Umbilical cord (tissue), 2 donors: ENCODE data around the gene RPLP1. TPM values are rescaled to one million over a fixed set of nuclear protein-coding genes. Genes with fewer than 3 reads are reported as not detected.
A peak's percentile ranks its signal among the peaks of the same experiment; 100 is the strongest.
"Not testable (repeated sequence)": the region's sequence is repeated elsewhere in the genome, so short reads cannot be mapped to it uniquely, and the experiment has no call there.

ENCODE experiments used
- DNase-seq: peaks from one replicate; pipeline ENCODE4 v3.0.0-alpha.2; 2015; ENCODE audit warnings: low spot score
- total RNA-seq: library from RNA; depleted of rRNA; stranded (reverse); fragments of >200 nt; gene quantifications from one replicate; pipeline ENCODE4 v1.2.3, GENCODE V29; 2014; ENCODE audit warnings: low replicate concordance; ENCODE audit not compliant: insufficient read depth

RPLP1 gene
- total RNA-seq, 1 donor from 2014 or later, result 61.6 TPM

DNA sequence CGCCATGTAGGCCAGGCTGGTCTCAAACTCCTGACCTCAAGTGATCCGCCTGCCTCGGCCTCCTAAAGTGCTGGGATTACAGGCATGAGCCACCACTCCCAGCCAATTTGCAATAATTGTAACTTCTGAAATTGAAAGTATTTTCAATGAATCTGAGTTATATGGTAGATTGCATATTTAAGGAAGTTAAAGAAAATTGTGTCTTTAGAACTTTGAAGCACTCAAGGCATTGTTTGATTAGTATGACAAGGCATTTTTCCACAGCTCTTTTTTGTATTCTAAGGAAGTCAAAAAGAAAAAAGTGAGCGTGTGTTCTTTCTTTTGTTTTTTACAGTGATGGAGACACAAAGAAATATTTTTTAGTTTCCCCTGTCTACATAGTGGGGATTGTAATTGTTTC, 15.7 kb upstream of the RPLP1 start:
- no peak for DNase-seq

DNA sequence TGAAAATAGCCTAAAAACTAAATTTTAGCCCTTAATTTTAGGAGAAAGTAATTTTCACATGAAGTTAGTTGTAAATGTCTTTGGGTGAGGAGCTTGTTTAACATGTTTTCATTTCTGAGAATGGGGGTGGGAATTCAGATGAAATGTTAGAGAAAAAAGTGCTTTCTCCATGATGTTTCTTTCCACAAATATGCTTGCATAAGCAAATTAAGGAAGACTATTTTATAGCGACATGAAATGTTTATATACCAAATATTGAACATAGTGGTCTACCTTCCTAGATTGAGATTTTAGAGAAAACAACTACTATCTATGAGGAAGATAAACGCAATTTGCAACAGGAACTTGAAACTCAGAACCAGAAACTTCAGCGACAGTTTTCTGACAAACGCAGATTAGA, 13.0 kb upstream of the RPLP1 start:
- no peak for DNase-seq

DNA sequence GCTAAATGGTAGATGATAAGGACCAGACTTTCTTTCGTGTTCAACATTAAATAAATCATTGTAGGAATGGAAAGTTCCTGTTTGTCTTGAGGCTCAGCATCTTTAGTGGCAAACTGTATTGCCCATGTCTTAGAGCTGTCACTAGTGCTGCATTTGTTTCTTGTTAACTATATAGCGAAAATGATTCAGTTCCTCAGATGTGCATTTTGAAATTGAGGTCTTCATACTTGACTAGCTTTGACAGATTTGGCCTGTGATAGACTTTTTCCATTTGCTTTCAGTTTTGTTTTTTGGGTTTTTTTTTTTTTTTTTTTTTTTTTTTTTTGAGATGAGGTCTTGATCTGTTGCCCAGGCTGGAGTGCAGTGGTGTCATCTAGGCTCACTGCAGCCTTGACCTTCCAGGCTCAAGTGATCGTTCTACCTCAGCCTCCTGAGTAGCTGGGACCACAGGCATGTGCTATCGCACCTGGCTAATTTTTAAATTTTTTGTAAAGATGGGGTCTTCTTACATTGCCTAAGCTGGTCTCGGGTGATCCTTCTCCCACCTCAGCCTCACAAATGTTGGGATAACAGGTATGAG, 9.5 kb upstream of the RPLP1 start:
- DNase-seq, result no peak

DNA sequence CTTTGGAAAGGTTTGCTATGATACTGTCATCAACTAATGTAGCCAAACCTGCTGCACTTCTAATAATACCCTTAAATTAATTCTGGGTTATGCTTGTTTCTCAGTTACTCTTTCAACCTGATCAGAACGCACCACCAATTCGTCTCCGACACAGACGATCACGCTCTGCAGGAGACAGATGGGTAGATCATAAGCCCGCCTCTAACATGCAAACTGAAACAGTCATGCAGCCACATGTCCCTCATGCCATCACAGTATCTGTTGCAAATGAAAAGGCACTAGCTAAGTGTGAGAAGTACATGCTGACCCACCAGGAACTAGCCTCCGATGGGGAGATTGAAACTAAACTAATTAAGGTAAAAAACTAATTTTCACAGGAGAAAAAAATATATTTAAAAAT, 7.9 kb upstream of the RPLP1 start:
- no peak for DNase-seq

DNA sequence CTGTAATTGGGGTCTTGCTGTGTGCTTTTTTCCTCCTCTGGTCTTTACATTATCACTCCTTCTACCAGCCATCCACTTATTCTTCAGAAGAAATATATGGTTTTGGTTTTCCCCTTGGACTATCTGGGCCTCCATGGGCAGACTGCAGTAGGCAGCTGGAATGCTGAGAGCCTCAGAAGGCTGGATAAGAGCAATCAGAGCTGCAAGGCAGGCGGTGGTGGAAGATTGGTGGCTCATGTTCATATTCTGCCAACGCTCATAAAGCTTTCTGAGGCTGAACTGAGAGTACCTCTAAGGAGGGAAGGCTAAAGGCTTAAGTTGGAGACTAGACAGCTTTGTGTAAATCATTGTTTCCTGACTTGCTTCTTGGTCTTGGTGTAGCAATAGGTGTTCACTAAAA, 5.7 kb upstream of the RPLP1 start:
- DNase-seq, result peak; percentile 64

DNA sequence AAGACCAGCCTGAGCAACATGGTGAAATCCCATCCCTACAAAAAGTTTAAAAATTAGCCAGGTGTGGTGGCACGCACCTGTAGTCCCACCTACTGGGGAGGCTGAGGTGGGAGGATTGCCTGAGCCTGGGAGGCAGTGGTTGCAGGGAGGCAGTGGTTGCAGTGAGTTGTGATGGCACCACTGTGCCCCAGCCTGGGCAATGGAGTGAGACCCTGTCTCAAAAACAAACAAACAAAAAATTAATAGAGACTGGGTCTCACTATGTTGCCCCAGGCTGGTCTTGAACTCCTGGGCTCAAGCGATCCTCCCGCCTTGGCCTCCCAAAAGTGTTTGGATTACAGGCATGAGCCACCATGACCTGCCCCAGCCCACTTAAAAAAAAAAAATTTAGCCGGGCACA, 2.4 kb upstream of the RPLP1 start:
- not testable (repeated sequence) for DNase-seq

DNA sequence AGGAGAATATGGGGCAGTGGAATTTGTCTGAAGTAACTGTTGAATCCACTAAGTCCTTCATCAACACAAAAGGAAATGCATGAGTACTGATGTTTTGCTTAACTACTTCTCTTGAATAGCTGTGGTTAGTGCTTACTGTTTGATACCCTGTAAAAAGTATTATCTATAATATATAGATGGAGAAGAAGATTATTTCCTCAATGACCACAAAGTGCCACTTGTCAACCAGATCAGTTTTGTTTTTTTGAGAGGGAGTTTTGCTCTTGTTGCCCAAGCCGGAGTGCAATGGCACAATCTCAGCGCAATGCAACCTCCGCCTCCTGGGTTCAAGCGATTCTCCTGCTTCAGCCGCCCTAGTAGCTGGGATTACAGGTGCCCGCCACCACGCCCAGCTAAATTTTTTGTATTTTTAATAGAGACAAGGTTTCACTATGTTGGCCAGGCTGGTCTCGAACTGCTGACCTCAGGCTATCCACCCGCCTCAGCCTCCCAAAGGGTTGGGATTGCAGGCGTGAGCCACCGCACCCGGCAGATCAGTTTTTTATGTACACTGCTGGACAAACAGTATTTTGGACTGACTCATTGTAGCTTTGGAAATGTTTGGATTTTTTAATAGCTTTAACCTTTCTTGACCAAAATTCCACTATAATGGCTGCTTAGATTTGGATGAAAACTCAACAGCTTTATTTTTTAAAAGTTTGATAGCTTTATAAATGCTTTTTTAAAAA, 1.5 kb upstream of the RPLP1 start:
- no peak for DNase-seq

DNA sequence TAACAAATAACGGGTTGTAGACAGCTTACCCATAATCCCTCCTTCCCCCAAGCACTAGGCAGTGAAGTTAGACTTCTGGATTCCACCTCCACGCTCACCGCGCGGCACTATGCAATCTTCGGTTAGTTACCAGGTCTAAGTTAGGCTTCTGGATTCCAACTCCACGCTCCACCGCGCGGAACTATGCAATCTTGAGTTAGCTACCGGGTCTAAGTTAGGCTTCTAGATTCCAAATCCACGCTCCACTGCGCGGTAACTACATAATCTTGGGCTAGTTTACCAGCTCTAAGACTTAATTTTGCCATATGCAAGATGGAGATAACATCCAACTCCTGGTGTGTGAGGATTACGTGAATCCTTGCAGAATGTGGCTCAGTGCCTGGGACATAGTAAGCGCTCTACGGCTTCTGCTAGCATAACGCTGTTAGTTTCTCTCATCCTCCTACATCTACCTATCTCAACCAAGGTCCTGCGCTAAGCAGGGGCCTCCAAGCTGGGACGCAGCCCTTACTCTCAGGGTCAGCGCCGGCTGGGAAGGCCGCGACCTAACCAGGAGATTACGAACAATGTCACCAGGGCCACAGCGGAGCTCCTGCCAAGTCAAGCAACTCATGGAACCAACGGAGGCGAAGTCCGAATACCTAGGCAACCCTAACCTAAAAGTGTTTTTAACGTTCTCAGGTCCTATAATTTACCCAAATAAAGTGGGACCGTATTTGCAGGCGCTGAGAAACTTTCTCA, 497 bp upstream of the RPLP1 start:
- DNase-seq, result no peak

DNA sequence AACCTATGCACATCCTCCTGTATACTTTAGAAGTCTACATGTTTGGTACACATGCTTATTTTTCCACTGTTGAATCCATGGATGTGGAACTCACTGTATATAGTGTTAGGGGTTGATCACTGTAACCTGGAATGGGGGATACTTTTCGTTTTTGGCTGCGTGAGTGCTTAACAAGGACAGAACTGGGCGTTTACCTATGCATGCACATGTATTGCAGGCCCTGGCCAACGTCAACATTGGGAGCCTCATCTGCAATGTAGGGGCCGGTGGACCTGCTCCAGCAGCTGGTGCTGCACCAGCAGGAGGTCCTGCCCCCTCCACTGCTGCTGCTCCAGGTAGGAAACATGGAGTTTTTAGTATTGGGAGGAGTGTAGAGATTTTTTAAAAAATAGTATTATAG, 2.3 kb downstream of the RPLP1 start:
- DNase-seq, result no peak

DNA sequence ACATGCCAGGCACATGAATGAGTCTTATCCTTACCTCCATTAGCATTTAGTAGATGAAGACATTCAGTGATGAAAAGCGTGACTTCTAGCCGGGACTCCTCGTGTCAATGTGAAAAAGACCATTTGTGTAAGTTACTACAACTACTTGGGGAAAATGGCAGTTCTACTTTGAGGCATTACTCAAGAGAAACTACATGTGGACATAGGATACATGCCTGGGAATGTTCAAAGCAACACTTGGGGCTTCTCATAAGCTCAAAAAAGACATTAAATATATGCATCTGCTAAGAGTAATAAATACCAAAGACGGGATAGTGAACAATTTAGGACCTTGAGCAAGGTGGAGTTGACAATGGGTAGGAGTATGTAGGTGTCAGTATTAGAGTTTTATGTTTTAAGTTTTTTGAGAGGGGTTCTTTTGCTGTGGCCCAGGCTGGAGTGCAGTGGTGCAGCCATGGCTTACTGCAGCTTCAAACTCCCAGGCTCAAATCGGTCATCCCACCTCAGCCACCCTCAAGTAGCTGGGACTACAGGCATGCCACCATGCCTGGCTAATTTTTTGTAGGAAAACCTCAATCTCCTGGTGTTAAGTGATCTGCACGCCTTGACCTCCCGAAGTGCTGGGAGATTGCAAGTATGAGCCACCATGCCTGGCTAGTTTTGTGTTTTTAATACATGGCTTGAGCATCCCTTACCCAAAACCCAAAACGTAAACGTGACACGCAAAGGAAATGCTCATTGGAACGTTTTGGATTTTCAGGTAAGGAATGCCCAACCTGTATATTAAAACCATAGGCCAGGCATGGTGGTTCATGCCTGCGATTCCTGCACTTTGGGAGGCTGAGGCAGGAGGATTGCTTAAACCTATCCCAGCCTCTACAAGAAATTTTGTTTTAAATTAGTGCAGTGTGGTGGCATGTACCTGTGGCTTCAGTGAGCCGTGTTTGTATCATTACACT, 3.9 kb downstream of the RPLP1 start:
- DNase-seq, result no peak

DNA sequence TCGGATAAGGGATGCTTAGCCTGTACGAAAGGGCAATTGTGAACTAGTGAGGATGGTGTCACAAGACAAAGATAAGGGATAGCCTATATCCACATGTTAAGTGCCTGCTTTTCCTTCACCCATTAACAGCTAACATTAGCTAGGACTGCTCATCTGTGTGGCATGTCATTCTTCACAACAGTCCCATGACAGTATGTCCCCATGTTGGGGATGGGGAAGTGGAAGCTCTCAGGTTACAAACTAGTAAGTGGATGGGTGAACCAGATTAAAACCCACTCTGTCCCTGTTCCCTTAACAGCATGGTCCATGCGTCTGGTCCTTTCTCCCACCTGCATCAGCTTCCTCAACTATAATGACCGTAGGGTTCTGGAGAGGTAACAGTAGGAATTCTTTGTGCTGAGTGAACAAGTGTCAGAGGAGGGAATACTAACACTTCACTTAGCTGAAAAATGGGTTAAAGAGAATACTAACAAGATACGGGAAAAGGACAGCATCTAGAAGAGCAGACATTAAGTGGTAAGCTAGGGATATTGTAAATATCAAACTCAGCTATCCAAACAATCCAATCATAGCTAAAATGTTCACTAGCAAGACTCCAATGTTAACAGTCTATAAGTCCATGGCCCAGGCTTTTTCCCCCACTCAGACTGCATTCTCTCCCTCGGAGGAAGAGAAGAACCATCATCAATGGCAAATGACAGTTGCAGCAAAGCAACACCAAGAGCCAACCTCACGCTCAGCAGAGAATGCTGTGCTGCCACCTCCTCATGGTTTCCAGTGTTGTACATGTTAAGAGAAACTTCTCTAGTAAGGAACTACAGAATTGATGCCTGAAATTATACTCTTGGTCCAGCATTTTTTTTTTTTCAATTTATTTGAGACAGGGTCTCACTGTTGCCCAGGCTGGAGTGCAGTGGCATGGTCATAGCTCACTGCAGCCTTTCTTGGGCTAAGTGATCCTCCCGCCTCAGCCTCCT, 5.0 kb downstream of the RPLP1 start:
- no peak for DNase-seq

DNA sequence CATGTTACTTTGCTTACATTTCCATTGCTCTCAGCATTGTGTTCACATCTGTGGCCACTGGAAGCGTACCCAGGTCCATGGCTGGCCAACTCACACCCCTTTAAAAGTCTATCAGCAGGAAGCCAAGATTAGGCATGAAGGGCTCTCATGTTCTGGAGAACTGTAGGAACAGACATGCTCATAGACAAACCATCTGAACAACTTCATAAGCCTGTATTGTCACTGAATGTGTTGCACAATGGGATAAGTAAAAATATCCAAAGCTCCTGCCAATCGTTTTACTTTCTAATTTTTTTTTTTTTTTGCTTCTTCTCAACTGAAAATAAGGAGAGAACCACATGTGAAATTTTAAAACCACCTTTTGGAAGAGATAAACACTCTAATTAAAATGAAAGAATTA, 6.4 kb downstream of the RPLP1 start:
- no peak for DNase-seq

DNA sequence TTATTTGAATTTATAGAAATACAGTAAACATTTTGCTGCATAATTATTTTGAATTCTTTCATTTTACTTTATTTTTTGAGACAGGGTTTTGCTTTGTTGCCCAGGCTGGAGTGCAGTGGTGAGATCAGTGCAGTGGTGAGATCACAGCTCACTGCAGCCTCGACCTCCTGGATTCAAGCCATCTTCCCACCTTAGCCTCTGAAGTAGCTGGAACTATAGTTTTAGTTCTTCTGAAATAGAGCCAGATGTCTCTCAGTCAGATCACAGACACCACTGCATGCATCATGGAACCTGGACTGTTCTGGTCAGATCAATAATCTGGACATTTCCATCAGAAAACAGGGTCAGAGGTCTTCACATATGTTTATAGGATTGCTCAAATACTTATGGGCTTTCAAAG, 7.9 kb downstream of the RPLP1 start:
- DNase-seq, result no peak

DNA sequence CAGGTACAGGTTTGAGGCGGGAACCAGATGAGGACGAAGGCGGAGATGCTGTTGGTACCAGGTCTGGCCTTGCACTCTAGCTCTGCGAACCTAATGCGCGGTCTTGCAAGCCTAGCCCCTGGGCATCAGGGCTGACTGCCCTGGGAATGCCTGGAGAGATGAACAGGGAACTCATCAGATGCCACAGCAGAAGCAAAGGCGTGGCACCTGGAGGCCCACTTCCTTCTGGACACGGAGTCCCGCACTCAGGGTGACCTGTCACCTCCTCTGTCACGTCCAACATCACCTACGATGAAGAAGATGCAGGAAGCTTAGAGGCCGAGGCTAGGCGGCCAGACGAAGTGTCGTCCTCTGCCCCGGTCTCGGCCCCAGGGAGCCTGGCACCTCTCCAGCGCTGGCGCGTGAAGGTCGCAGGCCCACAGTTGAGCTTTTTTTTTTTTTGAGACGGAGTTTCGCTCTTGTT, 9.4 kb downstream of the RPLP1 start:
- no peak for DNase-seq

DNA sequence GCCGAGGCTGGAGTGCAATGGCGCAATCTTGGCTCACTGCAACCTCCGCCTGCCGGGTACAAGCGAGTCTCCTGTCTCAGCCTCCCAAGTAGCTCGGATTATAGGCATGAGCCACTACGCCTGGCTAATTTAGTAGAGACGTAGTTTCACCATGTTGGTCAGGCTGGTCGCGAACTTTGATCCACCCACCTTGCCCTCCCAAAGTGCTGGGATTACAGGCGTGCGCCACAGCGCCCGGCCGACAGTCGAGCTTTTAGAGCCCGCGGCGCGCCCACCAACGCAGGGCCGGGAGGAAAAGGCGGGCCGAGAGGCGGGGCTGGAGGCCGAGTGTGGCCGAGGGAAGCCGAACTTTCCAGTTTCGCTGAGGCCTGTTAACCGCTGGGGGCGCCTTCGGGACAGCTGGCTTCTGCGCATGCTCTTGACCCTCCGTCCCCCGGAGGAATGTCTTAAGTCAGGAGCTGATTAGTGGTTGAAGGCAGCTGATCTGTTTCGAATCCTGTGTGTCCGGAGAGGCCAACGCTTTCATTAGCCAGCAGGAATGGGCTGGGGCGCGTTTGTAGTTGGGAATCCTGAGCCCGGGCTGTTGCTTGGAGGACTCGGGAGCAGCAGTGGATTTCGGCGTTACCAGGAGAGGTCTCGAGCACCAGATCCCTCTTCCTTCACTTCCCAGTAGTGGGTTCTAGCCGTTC, 10.0 kb downstream of the RPLP1 start:
- DNase-seq, result peak; percentile 99

DNA sequence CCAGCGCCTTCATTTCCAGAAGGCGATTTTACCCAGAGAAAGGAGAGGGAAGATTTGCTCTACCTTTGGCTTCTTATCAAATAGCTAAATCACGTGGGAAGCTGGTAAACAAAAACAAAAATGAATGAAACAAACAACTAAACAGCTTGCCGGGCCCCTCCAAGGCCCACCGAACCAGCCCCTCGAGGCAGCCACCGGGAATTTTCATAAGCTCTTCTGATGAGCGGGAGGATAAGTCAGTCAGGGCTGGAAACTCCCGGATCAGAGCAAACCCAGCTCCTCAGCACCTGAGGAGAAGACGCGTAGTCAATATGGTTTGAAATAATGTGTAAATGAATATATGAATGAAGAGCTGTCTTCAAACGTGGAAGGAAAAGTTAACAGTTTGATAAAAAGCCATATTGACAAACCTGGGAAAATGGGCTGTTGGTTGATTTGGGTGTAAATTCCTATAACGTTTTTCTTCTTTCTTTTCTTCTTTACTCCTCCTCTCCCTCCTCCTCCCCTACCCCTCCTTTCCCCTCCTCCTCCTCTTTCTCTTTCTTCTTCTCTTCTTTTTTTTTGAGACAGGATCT, 10.7 kb downstream of the RPLP1 start:
- no peak for DNase-seq

DNA sequence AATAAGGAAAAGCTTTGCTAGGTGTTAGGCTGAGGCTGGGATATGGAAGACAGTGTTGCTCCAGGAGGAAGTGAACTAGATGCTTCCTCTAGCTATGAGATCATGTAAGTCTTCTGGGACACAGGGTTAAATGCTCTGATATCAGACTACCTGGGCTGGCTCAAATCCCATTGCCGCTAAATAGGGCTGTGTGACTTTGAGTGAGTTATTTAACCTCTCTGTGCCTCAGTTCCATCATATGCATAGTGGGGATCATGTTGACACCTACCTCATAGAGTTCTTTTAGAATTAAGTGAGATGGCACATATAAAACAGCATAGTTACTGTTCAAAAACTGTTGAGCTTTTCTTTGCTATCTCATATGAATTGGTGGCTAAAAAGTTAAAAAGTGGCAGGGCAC, 12.6 kb downstream of the RPLP1 start:
- DNase-seq, result no peak

DNA sequence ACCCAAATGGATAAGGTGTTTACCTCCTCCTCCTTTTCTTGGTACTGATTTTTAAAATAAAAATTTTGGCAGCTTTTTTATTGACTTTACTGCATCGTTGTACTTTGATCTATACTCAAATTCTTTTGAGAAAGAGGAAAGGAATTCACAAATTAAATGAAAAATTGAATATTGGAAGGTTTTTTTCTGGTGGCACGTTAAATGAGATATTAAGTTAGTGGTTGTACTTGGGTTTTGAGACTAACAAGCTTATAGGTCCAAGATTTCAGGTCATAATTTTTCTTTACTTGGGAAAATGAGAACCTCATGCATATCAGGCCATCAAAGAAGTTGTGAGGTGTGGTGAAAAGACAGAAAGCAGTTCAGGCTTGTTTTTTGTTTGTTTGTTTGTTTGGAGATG, 14.1 kb downstream of the RPLP1 start:
- no peak for DNase-seq

DNA sequence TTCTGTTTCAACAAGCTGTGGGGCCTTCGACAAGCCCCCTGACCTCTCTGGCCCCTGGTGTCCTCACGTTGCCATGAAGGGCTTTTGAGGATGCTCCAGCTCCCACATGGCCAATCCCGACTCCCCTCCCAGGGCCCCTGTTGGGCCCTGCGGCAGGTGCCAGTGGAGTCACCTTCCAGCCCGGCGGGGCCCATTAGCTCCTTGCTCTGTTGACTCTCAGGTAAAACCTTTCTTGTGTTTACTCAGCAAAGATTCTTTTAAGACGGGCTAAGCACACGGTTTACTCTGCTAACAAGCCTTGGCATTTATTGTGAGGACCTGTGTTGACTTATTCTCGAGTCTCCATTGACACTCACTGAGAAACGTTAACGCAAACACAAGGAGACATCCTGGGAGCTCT, 15.0 kb downstream of the RPLP1 start:
- DNase-seq, result no peak
